GM19025 (cell line): ENCODE results near the gene GDF7.

Experiments used
- ATAC-seq: cut with Tn5 transposase; IDR thresholded peaks from one replicate; pipeline ENCODE4 v1.9.1; 2021; ENCODE audit warnings: mild to moderate bottlenecking, low read depth, moderate library complexity; ENCODE audit not compliant: unreplicated experiment

GDF7 gene

GRCh38 chr2:20627712-20628380, 39.1 kb upstream of the GDF7 start:
- no peak for ATAC-seq

GRCh38 chr2:20629181-20629580, 37.8 kb upstream of the GDF7 start:
- ATAC-seq = no peak

DNA sequence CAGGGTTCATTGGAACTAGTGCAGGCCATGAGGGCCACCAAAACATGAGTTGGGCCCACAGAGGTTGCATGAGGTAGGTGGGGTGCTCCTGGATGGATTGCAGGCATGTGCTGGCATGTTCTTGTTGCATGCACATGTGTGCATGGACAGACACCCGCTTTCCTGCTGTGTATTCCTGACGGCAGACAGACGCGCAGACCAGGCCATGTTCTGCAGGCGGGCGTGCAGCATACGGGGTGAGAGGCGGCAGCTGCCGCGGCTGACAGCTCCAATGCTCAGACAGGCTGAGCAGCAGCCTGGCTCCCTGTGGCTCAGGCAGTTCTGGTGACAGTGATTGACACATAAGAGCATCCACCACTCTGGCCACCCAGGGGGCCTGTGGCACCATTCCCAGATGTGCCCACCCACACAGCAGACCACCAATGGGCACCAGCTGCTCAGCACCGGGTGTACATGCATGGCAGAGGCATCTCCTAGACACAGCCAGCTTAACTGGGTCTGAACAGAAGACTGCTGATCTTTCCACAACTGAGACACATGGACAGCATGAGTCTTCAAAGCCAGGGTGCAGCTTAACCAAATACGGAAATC, 37.3 kb upstream of the GDF7 start:
- no peak for ATAC-seq

DNA sequence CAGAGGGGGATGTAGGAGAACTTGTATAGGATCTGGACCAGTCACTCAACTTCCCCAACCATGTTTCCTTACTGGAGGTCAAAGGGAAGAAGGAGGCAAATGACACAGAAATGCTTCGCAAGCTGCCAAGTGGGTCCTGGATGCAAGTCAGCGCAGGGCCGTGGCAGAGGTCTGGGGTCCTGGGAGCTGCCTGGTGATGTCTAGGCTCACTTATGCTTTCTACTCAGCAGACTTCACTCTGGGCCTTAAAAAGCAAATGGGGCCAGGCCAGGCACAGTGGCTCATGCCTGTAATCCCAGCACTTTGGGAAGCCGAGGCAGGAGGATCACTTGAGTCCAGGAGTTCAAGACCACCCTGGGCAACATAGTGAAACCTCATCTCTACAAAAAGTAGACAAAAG, 36.0 kb upstream of the GDF7 start:
- ATAC-seq = no peak

DNA sequence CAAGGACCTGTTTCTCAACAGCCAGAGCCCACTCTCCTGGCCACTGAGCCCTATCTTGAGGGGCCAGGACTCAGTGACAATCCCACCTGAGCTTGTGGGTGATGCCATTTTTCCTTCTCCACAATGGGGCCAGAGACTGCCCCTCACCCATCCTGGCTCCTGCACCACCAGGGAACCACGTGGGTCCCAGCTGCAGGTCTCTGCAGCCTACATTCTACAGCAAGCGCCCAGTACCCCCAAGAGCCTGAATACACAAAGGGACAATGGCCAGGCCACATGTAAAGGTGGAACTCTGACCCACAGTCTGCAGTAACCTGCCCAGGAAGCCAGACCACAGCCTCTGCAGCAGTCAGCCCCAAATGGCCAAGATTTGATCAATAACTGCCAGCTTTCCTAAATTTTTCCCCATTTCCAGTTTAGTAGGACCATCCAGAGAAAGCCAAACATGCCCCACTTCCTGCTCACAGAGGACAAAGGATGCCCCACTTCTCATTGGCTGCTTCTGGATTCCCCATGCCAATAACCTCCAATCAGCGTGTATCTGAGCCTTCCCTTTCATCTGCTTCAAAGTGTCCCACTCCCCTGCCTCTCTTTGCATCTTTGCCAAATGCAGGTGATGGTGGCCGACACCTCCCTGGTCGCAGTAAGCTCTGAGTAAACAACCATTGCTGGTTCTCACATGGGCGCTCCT, 35.2 kb upstream of the GDF7 start:
- ATAC-seq = no peak

DNA sequence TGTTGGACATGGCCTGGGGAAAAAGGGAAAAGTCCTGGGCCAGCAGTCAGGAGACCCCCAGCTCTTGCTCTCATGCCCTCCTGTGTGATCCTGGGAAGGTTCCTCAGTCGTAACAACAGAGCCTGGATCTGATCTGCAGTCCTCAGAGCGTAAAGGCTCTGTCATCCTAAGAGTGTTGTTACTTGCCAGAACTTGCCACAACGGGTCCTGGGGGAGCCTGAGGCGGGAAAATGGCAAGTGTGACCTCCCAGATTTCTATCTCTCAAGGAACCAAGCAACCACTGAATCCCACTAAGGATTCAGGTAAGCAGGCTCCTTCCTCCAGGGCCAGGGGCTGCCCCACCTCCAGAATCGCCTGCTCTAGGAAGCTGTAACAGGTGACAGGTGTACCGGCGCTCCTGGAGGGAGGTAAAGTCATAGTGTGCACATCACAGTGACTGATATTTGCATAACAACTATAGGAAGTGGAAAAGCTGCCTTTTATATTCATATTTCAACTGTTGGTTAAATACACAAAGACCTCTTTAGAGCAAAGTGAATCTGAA, 34.4 kb upstream of the GDF7 start:
- ATAC-seq = no peak

- no peak for ATAC-seq
These were observed 33.9 kb upstream of the GDF7 start for GRCh38 chr2:20633001-20633400.

- ATAC-seq = no peak
These were observed 33.0 kb upstream of the GDF7 start for GRCh38 chr2:20633794-20634506.

GRCh38 chr2:20634507-20635112, 32.3 kb upstream of the GDF7 start:
- ATAC-seq = no peak

DNA sequence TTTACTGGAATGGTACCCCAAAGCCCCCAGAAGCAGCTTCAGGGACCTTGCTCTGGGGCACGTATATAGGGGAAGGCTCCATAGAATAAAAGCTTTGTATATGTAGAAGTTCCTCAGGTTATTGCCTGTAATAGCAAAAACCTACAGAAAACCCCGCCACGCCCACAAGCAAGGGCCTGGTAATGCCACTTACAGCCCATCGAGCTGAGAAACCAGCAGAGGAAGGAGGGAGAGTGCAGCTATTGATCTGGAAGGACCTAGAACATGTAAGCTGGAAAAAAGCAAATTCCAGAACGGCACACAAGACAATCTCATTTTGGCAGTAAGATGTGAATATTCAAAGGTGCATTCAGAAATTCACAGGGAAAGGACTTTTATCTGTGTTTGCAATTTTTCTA, 31.8 kb upstream of the GDF7 start:
- ATAC-seq = no peak

DNA sequence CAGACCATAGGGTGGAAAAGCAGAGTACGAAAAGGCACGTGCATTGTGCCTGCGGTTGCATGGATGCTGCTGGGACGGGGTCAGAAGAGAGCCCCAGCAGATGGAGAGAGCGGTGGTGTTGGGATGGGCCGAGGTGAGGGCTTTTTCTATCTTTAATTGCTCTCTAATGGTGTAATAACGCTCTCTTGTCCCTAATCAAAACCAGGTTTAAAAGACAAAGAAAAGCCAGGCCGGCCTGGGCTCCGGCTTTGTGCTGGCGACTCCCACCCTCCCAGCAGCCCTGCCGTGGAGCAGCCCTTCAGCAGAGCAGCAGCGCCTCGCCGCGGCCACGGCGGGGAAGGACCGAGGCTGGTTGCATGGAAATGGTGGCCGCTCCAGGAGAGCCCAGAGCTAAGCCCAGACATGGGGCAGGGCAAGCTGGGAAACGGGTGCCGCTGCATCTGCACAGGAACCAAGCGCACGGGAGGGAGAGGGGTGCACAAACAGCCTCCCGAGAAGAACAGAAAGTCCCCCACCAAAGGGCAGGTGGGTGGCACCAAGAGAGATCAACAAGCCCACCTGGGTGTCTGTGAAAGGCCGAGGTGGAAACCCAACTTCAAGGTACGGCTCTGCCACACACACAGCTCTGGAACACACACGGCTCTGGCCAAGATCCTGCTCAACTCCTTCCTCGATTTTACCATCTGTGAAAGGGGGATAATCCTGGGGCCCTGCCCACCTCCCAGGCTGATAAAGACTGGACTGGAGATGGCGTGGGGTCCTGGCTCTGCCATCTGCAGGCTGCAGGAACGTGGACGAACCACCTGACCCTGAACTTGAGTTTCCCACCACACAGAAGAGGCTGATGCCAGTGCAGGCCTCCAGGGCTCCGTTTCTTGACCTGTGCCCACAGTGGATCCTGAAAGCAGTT, 31.0 kb upstream of the GDF7 start:
- peak; percentile 84 for ATAC-seq

DNA sequence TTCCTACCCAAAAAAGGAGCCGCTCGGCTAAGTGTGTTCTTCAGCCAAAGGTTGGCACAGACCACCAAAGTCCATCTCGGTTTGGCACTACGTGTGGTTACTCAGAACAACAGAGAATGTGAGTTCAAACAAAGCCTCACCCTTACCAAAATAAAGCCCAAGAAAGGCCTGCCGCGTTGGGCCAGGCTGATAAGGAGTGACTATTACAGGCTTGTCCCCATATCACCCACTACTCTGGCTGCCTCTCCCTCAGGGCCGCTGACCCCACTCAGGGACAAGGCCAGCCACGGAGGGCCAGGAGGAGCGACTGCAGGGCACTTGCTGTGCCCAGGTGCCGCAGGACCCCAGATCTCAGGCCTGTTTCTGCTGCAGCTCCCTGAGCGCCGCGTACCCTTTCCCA, 29.8 kb upstream of the GDF7 start:
- no peak for ATAC-seq

- ATAC-seq = no peak
These were observed 28.9 kb upstream of the GDF7 start for GRCh38 chr2:20638014-20638413.

GRCh38 chr2:20638646-20639430, 28.1 kb upstream of the GDF7 start:
- no peak for ATAC-seq

DNA sequence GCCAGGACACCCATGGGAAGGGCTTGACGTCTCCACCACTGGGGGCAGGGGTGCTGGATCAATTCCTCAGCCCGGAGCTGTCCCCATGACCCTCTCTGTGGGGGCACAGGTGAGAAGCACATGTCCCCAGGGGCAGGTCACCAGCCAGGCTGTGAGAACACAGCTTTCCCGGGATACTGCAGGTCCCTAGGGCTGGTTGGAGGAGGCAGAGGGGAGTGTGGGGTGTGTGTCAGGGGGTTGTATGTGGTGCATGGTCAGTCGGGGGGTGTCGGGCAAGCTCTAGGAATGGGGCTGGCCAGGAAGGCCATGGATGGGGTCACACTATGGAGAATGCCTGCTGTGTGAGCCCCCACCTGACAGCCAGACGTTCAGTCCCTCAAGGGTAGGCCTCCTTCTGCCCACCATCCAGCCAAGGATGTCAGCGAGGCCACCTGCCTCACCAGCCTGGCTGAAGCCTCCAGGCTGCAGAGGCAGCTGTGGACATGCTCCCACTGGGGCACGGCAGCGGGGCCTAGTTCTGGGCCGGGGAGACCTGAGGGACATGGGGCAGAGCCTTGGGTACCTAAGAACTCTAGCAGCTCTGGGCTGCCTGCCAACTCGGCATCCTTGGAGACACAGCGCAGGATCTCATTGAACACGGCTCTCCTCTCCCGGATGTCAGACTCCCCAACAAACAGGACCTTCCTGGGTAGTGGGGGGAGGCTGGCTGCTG, 26.4 kb upstream of the GDF7 start:
- ATAC-seq = no peak

GRCh38 chr2:20641123-20641985, 25.6 kb upstream of the GDF7 start:
- ATAC-seq = no peak
